Vagina (tissue), 2 donors: ENCODE measurements around the gene NPY2R.

Experiments used
- POLR2AphosphoS5 ChIP-seq, 2 donors: sonication (generic); formaldehyde crosslinking; IDR thresholded peaks; one replicate each; pipeline ENCODE4 v1.9.0; 2017; ENCODE audit warnings: antibody characterized with exemption in 2 of 2, mild to moderate bottlenecking in 2 of 2, low read depth in 1 of 2; ENCODE audit not compliant: insufficient read depth in 1 of 2
- TF ChIP-seq, protein P1 (sequence below), 3 experiments: fragments of 450-650 bp in 2 of 3; fragments of 200-600 bp in 1 of 3; sonication (generic) in 1 of 3; IDR thresholded peaks; one replicate each; pipeline ENCODE4 v1.5.1; 2017 to 2019; ENCODE audit warnings: antibody characterized with exemption in 3 of 3, mild to moderate bottlenecking in 2 of 3, moderate library complexity in 2 of 3

- TF ChIP-seq POLR2AphosphoS5 (IDR thresholded peaks at IDR 0.05; ENCODE audit: insufficient read depth in 1 of 2, low read depth in 1 of 2), result no peak
- TF ChIP-seq, protein P1, sequence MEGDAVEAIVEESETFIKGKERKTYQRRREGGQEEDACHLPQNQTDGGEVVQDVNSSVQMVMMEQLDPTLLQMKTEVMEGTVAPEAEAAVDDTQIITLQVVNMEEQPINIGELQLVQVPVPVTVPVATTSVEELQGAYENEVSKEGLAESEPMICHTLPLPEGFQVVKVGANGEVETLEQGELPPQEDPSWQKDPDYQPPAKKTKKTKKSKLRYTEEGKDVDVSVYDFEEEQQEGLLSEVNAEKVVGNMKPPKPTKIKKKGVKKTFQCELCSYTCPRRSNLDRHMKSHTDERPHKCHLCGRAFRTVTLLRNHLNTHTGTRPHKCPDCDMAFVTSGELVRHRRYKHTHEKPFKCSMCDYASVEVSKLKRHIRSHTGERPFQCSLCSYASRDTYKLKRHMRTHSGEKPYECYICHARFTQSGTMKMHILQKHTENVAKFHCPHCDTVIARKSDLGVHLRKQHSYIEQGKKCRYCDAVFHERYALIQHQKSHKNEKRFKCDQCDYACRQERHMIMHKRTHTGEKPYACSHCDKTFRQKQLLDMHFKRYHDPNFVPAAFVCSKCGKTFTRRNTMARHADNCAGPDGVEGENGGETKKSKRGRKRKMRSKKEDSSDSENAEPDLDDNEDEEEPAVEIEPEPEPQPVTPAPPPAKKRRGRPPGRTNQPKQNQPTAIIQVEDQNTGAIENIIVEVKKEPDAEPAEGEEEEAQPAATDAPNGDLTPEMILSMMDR (IDR thresholded peaks at IDR 0.05), result no peak
These were observed 36.7 kb downstream of the NPY2R start for GRCh38 chr4:155245105-155245504.
